ENCODE data around the gene LCA5. TPM values are rescaled to one million over a fixed set of nuclear protein-coding genes. Genes with fewer than 3 reads are reported as not detected.

LCA5 gene
- total RNA-seq, 1 experiment from 2014 or later, result 2.3 TPM

DNA sequence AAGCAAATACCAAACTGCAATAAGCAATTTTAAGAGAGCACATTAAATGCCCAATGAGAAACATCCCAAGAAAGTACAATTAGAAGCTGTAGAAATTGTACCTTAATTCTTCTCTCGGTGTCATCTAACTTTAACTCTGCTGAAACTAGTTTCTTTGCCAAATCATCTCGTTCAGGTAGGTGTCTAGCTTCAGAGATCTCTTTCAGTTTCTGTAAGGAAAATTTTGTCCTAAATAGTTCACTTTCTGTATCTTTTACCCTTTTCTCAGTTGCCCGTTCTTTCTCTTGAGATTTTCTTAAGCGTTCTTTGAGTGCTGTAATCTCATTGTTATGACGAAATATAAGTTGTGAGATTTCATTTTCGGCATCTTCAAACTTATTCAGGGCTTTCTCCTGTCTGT, 24.1 kb downstream of the LCA5 start:
- Histone ChIP-seq H2BK15ac (ENCODE audit: low read depth, low read length) (no peak overlapping the region), H3K27me3 (ENCODE audit: insufficient read depth, low read length) (no peaks in the 10 kb centered on the region), H4K91ac (ENCODE audit: insufficient read length, low read depth, low read length) (no peak overlapping the region), H2AFZ (ENCODE audit: low read length) (no peak overlapping the region), H3K14ac (ENCODE audit: insufficient read depth, low read length) (no peak overlapping the region), H2AK5ac (ENCODE audit: insufficient read length, low read length) (no peak overlapping the region), H3K79me1 (ENCODE audit: insufficient read depth, low read depth, low read length, poor library complexity, severe bottlenecking) (no peaks in the 10 kb centered on the region), H3K4ac (ENCODE audit: low read depth, low read length) (no peak overlapping the region), H3K4me2 (ENCODE audit: insufficient read depth, insufficient read length, low read length) (no peak overlapping the region), H2BK120ac (ENCODE audit: low read depth, low read length, poor library complexity, severe bottlenecking) (no peak overlapping the region), H3K23ac (ENCODE audit: insufficient read length, low read depth, low read length) (no peak overlapping the region), H2BK20ac (ENCODE audit: low read depth, low read length, poor library complexity, severe bottlenecking) (no peak overlapping the region), H2BK12ac (ENCODE audit: insufficient read length, low read depth, low read length) (no peak overlapping the region), H3K18ac (ENCODE audit: insufficient read length, low read depth, low read length) (no peak overlapping the region), H4K20me1 (ENCODE audit: control insufficient read depth, insufficient read depth, insufficient read length) (no peaks in the 10 kb centered on the region), H3K27ac (ENCODE audit: insufficient read length, low read depth, low read length) (no peak overlapping the region), H3K23me2 (ENCODE audit: insufficient read length, low read depth, low read length, poor library complexity, severe bottlenecking) (no peaks in the 10 kb centered on the region), H4K5ac (ENCODE audit: insufficient read length, low read depth, low read length) (no peak overlapping the region), H3K9me3 (ENCODE audit: control insufficient read depth, low read depth, low read length) (no peaks in the 10 kb centered on the region), H4K8ac (replicated peaks; ENCODE audit: insufficient read length, low read depth, low read length) (no peak overlapping the region), H2BK5ac (ENCODE audit: insufficient read length, low read length) (no peak overlapping the region), H3K9ac (ENCODE audit: extremely low read depth, insufficient read length, low read length) (no peak overlapping the region), H3K79me2 (ENCODE audit: insufficient read depth, low read length) (no peaks in the 10 kb centered on the region), H3K56ac (ENCODE audit: insufficient read length, low read depth, low read length) (no peak overlapping the region), H3T11ph (ENCODE audit: low read length) (no peak overlapping the region), H3K4me1 (ENCODE audit: insufficient read depth, low read length) (no peaks in the 10 kb centered on the region)
- peaks cover 0 to 24% (median 7%) of the 10 kb centered on the region in 3 experiments; a peak in 4 of 7 replicates for H3K36me3 Mint-ChIP-seq (ENCODE audit: insufficient read depth in 1 of 3, low read depth in 3 of 3)
- no peak overlapping the region for H3K27ac Mint-ChIP-seq
- DNase-seq, result no peak
- H3K27me3 Mint-ChIP-seq (ENCODE audit: low read depth), result no peaks in the 10 kb centered on the region
- no CpG with 5 or more reads among the region's 6 CpGs for WGBS (ENCODE audit: extremely low coverage, insufficient read length, low lambda C conversion rate)
- H3K9me3 Mint-ChIP-seq, result no peaks in the 10 kb centered on the region
- H3K4me3 Mint-ChIP-seq, result no peak overlapping the region
- no peaks in the 10 kb centered on the region for H3K4me1 Mint-ChIP-seq
- TF ChIP-seq, protein P1, sequence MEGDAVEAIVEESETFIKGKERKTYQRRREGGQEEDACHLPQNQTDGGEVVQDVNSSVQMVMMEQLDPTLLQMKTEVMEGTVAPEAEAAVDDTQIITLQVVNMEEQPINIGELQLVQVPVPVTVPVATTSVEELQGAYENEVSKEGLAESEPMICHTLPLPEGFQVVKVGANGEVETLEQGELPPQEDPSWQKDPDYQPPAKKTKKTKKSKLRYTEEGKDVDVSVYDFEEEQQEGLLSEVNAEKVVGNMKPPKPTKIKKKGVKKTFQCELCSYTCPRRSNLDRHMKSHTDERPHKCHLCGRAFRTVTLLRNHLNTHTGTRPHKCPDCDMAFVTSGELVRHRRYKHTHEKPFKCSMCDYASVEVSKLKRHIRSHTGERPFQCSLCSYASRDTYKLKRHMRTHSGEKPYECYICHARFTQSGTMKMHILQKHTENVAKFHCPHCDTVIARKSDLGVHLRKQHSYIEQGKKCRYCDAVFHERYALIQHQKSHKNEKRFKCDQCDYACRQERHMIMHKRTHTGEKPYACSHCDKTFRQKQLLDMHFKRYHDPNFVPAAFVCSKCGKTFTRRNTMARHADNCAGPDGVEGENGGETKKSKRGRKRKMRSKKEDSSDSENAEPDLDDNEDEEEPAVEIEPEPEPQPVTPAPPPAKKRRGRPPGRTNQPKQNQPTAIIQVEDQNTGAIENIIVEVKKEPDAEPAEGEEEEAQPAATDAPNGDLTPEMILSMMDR (conservative IDR thresholded peaks at IDR 0.05), result no peak
